ENCODE results near the gene SSBP3.

SSBP3 gene

GRCh38 chr1:54271341-54271740 lies 134.9 kb downstream of the SSBP3 start:
- no peak for DNase-seq (ENCODE audit: low read depth in 2 of 2, low spot score in 1 of 2)

GRCh38 chr1:54270543-54270942 lies 135.7 kb downstream of the SSBP3 start:
- DNase-seq (ENCODE audit: low read depth in 2 of 2, low spot score in 1 of 2), result no peak

GRCh38 chr1:54268762-54269297 lies 137.4 kb downstream of the SSBP3 start:
- DNase-seq (ENCODE audit: low read depth in 2 of 2, low spot score in 1 of 2), result no peak

GRCh38 chr1:54267815-54268761 lies 138.1 kb downstream of the SSBP3 start:
- no peak for DNase-seq (ENCODE audit: low read depth in 2 of 2, low spot score in 1 of 2)

- DNase-seq (ENCODE audit: low read depth in 2 of 2, low spot score in 1 of 2), result no peak
Observed at GRCh38 chr1:54266908-54267307, 139.3 kb downstream of the SSBP3 start.

GRCh38 chr1:54266195-54266594 lies 140.0 kb downstream of the SSBP3 start:
- DNase-seq (ENCODE audit: low read depth in 2 of 2, low spot score in 1 of 2), result no peak

GRCh38 chr1:54265659-54266058 lies 140.5 kb downstream of the SSBP3 start:
- DNase-seq (ENCODE audit: low read depth in 2 of 2, low spot score in 1 of 2), result no peak

- DNase-seq (ENCODE audit: low read depth in 2 of 2, low spot score in 1 of 2), result no peak
Observed at GRCh38 chr1:54265126-54265525, 141.1 kb downstream of the SSBP3 start.

- no peak for DNase-seq (ENCODE audit: low read depth in 2 of 2, low spot score in 1 of 2)
Observed at GRCh38 chr1:54263601-54264226, 142.5 kb downstream of the SSBP3 start.

GRCh38 chr1:54262244-54262643 lies 143.9 kb downstream of the SSBP3 start:
- no peak for DNase-seq (ENCODE audit: low read depth in 2 of 2, low spot score in 1 of 2)

- no peak for DNase-seq (ENCODE audit: low read depth in 2 of 2, low spot score in 1 of 2)
Observed at GRCh38 chr1:54260810-54261209, 145.4 kb downstream of the SSBP3 start.

- no peak for DNase-seq (ENCODE audit: low read depth in 2 of 2, low spot score in 1 of 2)
Observed at GRCh38 chr1:54259546-54260140, 146.6 kb downstream of the SSBP3 start.

- no peak for DNase-seq (ENCODE audit: low read depth in 2 of 2, low spot score in 1 of 2)
Observed at GRCh38 chr1:54257876-54258275, 148.3 kb downstream of the SSBP3 start.

GRCh38 chr1:54257346-54257620 lies 148.9 kb downstream of the SSBP3 start:
- no peak for DNase-seq (ENCODE audit: low read depth in 2 of 2, low spot score in 1 of 2)

GRCh38 chr1:54256522-54257345 lies 149.5 kb downstream of the SSBP3 start:
- no peak for DNase-seq (ENCODE audit: low read depth in 2 of 2, low spot score in 1 of 2)

- no peak for DNase-seq (ENCODE audit: low read depth in 2 of 2, low spot score in 1 of 2)
Observed at GRCh38 chr1:54255026-54255702, 151.0 kb downstream of the SSBP3 start.

- DNase-seq (ENCODE audit: low read depth in 2 of 2, low spot score in 1 of 2), result no peak
Observed at GRCh38 chr1:54254055-54254454, 152.1 kb downstream of the SSBP3 start.

- DNase-seq (ENCODE audit: low read depth in 2 of 2, low spot score in 1 of 2), result no peak
Observed at GRCh38 chr1:54253480-54253879, 152.7 kb downstream of the SSBP3 start.

GRCh38 chr1:54252371-54252936 lies 153.7 kb downstream of the SSBP3 start:
- no peak for DNase-seq (ENCODE audit: low read depth in 2 of 2, low spot score in 1 of 2)

- no peak for DNase-seq (ENCODE audit: low read depth in 2 of 2, low spot score in 1 of 2)
Observed at GRCh38 chr1:54250670-54251069, 155.5 kb downstream of the SSBP3 start.

All from stimulated activated CD8-positive, alpha-beta memory T cell treated with anti-CD3 and anti-CD28 coated beads, Interleukin-4, amount 100 ng/mL, for 4 hours (primary cell).